Activated CD8-positive, alpha-beta T cell treated with anti-CD3 and anti-CD28 coated beads for 36 hours (primary cell): ENCODE results near the gene CCL22. TPM values are rescaled to one million over a fixed set of nuclear protein-coding genes. Genes with fewer than 3 reads are reported as not detected.

Source experiments
- ATAC-seq: fragments of 200-7000 bp; cut with Tn5 transposase; one replicate; pipeline ENCODE4 v1.10.0; 2021; ENCODE audit warnings: mild to moderate bottlenecking, moderate library complexity
- CTCF ChIA-PET: fragments of 350-600 bp; sonication (Branson Sonifier 250); formaldehyde crosslinking; loops from one replicate; lab custom pipeline; 2021; ENCODE audit warnings: antibody characterized with exemption; lab: Charles Lee
- POLR2A ChIA-PET: fragments of 350-600 bp; sonication (Branson Sonifier 250); formaldehyde crosslinking; loops from one replicate; lab custom pipeline; 2021; ENCODE audit warnings: antibody characterized with exemption; lab: Charles Lee
- DNase-seq: peaks from one replicate; pipeline ENCODE4 v3.0.0-alpha.2; 2020
- H3K27ac Mint-ChIP-seq: one replicate; pipeline ENCODE4 v1.8.0; 2021; ENCODE audit warnings: mild to moderate bottlenecking, mixed read lengths
- H3K27me3 Mint-ChIP-seq: one replicate; pipeline ENCODE4 v1.8.0; 2021; ENCODE audit warnings: mixed read lengths
- H3K36me3 Mint-ChIP-seq: one replicate; pipeline ENCODE4 v1.8.0; 2021; ENCODE audit warnings: low read depth, mixed read lengths
- H3K4me1 Mint-ChIP-seq: one replicate; pipeline ENCODE4 v1.8.0; 2021; ENCODE audit warnings: low read depth, mixed read lengths
- H3K4me3 Mint-ChIP-seq: one replicate; pipeline ENCODE4 v1.8.0; 2021; ENCODE audit warnings: mild to moderate bottlenecking, moderate library complexity, mixed read lengths
- H3K9me3 Mint-ChIP-seq: one replicate; pipeline ENCODE4 v1.8.0; 2021; ENCODE audit warnings: mixed read lengths
- CTCF ChIP-seq: fragments of 200-600 bp; IDR thresholded peaks from one replicate; pipeline ENCODE4 v1.8.0; 2022; ENCODE audit warnings: antibody characterized with exemption, mild to moderate bottlenecking
- intact Hi-C: fragments of 100-400 bp; cut with micrococcal nuclease; formaldehyde crosslinking; loops from one replicate; pipeline ENCODE4 v1.10.0; 2022
- total RNA-seq, 2 experiments: library from RNA; stranded (reverse); gene quantifications; one replicate each; pipeline ENCODE4 v1.2.3, GENCODE V29; 2021

CCL22 gene
- total RNA-seq, 2 experiments from 2014 or later: 7.1 to 7.4 TPM

- ChIA-PET POLR2A (no interaction called here), CTCF (no interaction called here)
- Mint-ChIP-seq H3K27me3 (peaks cover 3% of the 10 kb centered on the region), H3K4me1 (peaks cover 2% of the 10 kb centered on the region), H3K9me3 (peaks cover 4% of the 10 kb centered on the region), H3K36me3 (no peaks in the 10 kb centered on the region), H3K4me3 (no peak overlapping the region), H3K27ac (no peak overlapping the region)
- intact Hi-C loops: no loop called here
- no peak for ATAC-seq
- TF ChIP-seq CTCF: no peak
- no peak for DNase-seq
Observed at GRCh38 chr16:57329718-57330327, 28.8 kb upstream of the CCL22 start.

- Mint-ChIP-seq H3K4me3 (no peak overlapping the region), H3K4me1 (peaks cover 2% of the 10 kb centered on the region), H3K9me3 (peaks cover 4% of the 10 kb centered on the region), H3K36me3 (no peaks in the 10 kb centered on the region), H3K27ac (no peak overlapping the region), H3K27me3 (peaks cover 3% of the 10 kb centered on the region)
- intact Hi-C loops: no loop called here
- no peak for DNase-seq
- POLR2A ChIA-PET: interaction anchor here (1.0 kb wide), 1 partner anchor 45 kb away, joined by 3 read pairs; no protein-coding TSS in a partner anchor
- no peak for ATAC-seq
- TF ChIP-seq CTCF: no peak
- CTCF ChIA-PET: no interaction called here
Observed at GRCh38 chr16:57331355-57331754, 27.2 kb upstream of the CCL22 start.

- CTCF ChIA-PET: no interaction called here
- no peaks in the 10 kb centered on the region for H3K36me3 Mint-ChIP-seq
Observed at GRCh38 chr16:57333402-57333801, 25.2 kb upstream of the CCL22 start.

GRCh38 chr16:57335366-57335765 is 23.2 kb upstream of the CCL22 start:
- ChIA-PET POLR2A (no interaction called here), CTCF (interaction anchor here (0.6 to 1.7 kb wide), 2 partner anchors 35 to 81 kb away, joined by 3 to 4 read pairs; no protein-coding TSS in a partner anchor)
- DNase-seq (no peak), ATAC-seq (no peak)
- Mint-ChIP-seq H3K4me3 (no peak overlapping the region), H3K27ac (no peak overlapping the region), H3K36me3 (no peaks in the 10 kb centered on the region), H3K9me3 (peaks cover 4% of the 10 kb centered on the region), H3K4me1 (peaks cover 11% of the 10 kb centered on the region), H3K27me3 (peaks cover 5% of the 10 kb centered on the region)
- no peak for TF ChIP-seq CTCF
- intact Hi-C loops: no loop called here

More at GRCh38 chr16:57333402-57333801, 25.2 kb upstream of the CCL22 start:
- POLR2A ChIA-PET: no interaction called here
- DNase-seq (no peak), ATAC-seq (no peak)
- H3K9me3 Mint-ChIP-seq: peaks cover 4% of the 10 kb centered on the region
- H3K4me3 Mint-ChIP-seq: no peak overlapping the region
- H3K4me1 Mint-ChIP-seq: peaks cover 2% of the 10 kb centered on the region
- H3K27me3 Mint-ChIP-seq: peaks cover 3% of the 10 kb centered on the region
- no peak overlapping the region for H3K27ac Mint-ChIP-seq
- intact Hi-C loops: no loop called here
- TF ChIP-seq CTCF: no peak

GRCh38 chr16:57341062-57341440 is 17.5 kb upstream of the CCL22 start:
- TF ChIP-seq CTCF: no peak
- H3K4me3 Mint-ChIP-seq: no peak overlapping the region
- ChIA-PET POLR2A (no interaction called here), CTCF (no interaction called here)
- peaks cover 17% of the 10 kb centered on the region for H3K27me3 Mint-ChIP-seq
- intact Hi-C loops: no loop called here
- no peaks in the 10 kb centered on the region for H3K9me3 Mint-ChIP-seq
- no peak for ATAC-seq
- H3K27ac Mint-ChIP-seq: no peak overlapping the region
- H3K4me1 Mint-ChIP-seq: peaks cover 17% of the 10 kb centered on the region
- H3K36me3 Mint-ChIP-seq: no peaks in the 10 kb centered on the region
- no peak for DNase-seq
